HG02870 (cell line): Measurements from ENCODE around the gene LRRN2.
"Not testable (repeated sequence)": the region's sequence is repeated elsewhere in the genome, so short reads cannot be mapped to it uniquely, and the experiment has no call there.

Experiments
- ATAC-seq: cut with Tn5 transposase; IDR thresholded peaks from one replicate; pipeline ENCODE4 v1.9.1; 2021; ENCODE audit warnings: mild to moderate bottlenecking, moderate library complexity; ENCODE audit not compliant: unreplicated experiment

The LRRN2 gene

DNA sequence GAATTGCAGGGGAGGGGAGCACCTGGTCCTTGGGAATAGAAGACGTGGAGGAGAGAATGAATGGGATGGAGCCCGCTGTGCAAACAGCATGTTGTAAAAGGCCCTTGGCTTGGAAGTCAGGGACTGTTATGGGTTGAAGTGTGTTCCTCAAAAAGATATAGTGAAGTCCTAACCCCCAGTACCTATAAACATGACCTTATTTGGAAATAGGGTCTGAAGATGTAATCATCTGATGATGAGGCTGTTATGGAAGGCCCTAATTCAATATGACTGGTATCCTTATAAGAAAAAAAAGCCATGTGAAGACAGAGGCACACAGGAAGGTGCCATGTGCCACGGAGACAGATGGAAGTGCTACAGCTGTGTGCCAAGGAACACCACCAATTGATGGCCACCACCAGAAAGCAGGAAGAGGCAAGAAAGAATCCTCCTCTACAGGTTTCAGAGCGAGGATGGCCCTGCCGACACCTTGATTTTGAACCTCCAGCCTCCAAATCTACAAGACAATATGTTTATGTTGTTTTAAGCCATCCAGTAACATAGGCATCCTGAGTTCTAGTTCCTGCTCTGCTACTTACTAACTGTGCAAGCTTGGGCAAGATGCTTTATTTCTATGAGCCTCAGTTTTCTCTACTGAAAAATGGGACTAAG lies 51.2 kb downstream of the LRRN2 start:
- ATAC-seq: no peak

- no peak for ATAC-seq
Measured at GRCh38 chr1:204633665-204634064, 51.9 kb downstream of the LRRN2 start.

DNA sequence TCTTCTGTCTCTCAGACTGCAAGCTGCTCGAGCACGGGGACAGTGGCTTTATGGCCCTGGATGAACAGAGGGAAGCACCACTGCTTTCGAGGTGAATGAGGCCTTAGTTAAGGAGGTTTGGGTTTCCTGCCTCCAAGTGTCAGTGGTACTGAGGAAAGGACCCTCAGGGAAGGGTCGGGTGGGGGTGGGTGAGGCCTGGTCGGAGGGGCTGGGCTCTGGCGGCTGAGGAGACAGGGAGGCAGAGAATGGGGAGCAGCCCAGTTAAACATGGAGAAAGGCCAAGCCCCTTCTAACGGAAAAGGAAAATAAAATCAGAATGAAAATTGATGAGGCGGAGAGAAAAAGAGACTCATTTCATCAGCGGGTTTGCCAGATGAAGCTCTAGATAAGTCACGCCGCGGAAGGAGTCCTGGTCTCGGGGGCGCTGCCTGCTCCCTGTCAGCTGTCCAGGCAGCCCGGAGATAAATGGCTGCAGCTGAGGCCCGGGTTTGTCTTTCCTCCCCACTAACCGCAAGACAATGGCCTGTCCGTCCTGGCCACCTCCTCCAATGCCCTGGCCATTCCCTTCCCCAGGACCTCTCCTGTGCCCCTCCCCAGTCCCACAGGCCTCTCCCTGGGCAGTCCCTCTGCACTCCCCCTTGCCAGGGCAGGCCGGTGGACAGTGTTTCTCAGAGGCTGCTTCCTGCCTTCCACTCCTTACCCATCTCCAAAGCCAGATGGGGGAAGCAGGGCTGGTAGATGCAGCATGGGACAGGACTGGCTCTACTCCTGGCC lies 55.2 kb downstream of the LRRN2 start:
- ATAC-seq: no peak

- not testable (repeated sequence) for ATAC-seq
Measured at GRCh38 chr1:204629459-204629858, 56.1 kb downstream of the LRRN2 start.

DNA sequence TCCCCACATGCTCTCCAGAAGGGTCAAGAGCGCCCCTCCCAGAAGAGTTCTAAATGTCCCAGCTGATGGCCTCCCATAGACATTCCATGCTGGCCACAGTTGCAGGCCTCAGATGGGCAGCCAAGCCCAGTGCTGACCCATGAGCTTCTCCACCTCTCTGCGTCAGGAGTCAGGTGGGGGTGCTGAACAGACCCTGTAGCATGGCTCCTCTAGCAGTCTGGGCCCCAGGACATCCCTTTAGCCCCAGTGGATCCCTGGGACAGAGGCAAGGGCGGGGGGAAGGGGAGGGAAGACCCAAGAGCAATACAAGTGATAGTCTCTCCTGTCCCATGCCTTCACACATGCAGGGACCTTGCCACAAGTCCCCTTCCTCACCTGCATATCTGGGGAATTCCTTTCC lies 56.7 kb downstream of the LRRN2 start:
- ATAC-seq: no peak

- no peak for ATAC-seq
Measured at GRCh38 chr1:204627436-204627835, 58.1 kb downstream of the LRRN2 start.

GRCh38 chr1:204626381-204626780 lies 59.2 kb downstream of the LRRN2 start:
- ATAC-seq: no peak

DNA sequence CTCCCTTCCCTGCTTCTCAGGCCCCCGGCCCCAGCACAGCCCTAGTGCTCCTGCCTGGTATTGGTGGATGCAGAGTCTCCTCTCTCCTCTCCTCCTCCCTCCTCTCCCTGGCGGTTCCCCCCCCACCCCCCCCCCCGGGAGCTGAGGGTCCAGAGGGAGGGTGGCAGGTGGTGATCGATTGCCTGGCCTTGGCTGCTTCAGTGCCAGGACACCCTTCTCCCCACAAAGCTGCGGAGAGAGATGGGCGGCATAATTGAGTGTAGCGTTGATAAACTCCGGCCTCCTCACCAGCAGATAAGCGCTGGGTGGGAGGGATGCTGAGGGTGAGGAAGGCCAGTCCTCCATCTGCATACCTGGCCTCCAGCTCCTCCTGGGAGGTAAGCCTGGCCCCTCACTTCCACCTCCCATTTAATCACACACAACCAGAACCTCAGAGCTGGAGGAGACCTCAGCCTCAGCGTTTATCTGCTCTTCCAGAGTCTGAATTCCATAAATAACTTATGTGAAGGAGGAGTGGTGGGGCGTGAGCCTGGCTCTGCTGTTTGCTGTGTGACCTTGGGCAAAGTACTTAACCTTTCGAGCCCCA lies 60.8 kb downstream of the LRRN2 start:
- no peak for ATAC-seq

GRCh38 chr1:204623894-204624361 lies 61.6 kb downstream of the LRRN2 start:
- no peak for ATAC-seq

GRCh38 chr1:204623365-204623893 lies 62.1 kb downstream of the LRRN2 start:
- no peak for ATAC-seq

- no peak for ATAC-seq
Measured at GRCh38 chr1:204621996-204622395, 63.5 kb downstream of the LRRN2 start.

GRCh38 chr1:204621396-204621795 lies 64.1 kb downstream of the LRRN2 start:
- no peak for ATAC-seq

DNA sequence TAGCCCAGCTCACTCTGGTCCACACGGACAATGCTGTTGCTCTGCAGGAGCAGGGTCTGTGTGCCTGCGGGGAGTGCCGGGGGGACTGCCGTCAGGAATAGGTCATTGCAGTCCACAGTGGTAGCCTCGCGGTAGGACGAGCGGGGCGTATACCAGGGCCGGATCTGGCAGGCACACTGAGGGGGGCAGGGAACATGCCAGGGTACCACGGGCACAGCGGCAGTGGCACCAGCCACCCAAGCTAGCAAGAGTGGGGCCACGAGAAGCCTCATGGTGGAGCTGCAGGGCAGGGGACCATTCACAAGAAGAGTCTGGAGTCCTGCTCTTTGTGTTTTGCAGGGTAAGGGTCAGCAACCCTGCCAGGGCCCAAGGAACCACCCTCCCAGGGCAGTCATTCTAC lies 65.8 kb downstream of the LRRN2 start:
- ATAC-seq: no peak

DNA sequence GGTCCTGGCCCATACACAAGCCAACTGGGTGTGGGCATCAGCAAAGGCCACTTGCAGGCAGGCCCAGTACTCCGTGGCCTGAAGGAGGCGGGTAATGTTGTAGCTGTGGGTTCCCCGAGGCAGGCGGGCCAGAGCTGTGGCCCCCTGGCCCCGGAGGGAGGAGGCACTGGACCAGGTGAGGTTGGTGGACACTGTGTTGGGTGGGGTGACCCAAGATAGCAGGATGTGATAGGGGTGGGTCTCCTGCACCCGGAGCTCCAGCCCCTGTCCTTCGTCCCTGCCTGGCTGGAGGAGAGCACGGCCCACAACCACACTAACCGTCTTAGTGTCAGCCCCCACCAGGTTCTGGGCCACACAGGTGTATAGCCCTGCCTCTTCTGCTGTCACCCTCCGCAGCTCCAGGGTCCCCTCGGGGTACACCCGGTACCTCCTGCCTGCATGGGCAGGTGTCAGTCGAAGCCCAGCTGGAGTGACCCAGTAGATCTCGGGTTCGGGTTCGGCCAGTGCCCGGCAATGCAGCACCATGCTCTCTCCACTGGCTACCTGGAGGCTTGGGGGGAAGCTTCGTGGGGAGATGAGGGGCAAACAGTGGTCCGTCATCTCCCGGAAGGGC lies 67.3 kb downstream of the LRRN2 start:
- ATAC-seq: no peak

DNA sequence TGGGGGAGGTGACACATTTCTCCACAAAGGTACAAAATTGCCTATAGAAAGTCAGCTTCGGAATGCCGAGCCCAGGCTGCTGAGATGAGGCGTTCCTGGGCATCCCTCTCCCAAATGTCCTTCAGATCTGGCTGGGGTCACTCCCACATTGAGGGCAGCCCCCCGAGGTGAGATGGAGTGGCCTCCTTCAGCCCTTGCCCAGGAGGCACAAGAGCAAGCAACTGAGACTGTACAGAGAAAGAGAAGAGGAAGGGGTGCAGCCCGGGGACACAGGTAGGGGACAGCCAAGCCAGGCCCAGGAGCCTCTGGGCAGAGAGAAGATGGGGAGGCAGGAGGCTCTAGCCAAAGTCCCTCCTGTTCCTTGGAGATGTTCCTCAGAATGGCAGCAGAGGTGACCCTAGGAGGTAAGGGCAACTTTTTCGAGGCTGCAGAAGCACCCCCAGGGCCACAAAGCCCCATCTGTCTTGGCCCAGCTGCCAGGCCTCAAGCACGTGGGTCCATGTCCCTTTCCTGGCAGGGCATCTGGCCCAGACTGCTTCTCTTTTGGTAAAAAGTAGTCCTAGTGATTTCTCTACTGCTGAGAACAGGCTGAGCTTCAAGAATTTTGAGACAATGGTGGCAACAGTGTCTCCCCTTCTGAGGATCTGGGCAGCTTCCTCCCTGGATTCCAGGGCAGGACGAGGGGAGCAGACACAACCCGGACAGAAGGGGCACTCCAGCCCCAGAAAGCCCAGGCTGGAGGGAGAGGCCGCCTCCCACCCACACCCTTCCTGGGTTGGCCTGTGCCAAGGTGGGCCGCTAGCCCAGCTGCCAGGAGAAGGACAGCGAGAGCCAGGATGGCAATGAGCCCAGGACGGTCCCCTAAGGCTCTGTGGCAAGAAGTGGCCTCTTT lies 68.0 kb downstream of the LRRN2 start:
- no peak for ATAC-seq

DNA sequence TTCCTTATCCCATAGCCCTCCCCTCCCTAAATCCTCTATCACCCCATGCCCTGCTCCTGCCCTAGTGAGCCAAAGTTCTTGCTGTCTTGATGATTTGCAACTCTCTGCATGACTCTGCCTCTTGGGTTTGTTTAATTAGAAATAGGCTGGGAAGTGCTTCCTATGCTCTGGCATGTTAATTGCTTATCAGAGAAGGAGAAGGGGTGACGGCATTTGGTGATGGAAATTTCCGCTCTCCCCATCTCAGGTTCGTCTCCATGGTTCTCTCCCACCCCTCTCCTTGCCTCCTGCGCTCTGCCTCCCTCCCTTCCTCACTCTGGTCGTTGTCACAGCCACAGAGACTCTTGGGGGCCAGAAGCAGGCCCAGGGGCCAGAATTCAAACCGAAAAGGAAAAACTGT lies 68.9 kb downstream of the LRRN2 start:
- ATAC-seq: no peak

- ATAC-seq: no peak
Measured at GRCh38 chr1:204615881-204616280, 69.7 kb downstream of the LRRN2 start.

- ATAC-seq: no peak
Measured at GRCh38 chr1:204613636-204614035, 71.9 kb downstream of the LRRN2 start.

- no peak for ATAC-seq
Measured at GRCh38 chr1:204612326-204612725, 73.2 kb downstream of the LRRN2 start.

DNA sequence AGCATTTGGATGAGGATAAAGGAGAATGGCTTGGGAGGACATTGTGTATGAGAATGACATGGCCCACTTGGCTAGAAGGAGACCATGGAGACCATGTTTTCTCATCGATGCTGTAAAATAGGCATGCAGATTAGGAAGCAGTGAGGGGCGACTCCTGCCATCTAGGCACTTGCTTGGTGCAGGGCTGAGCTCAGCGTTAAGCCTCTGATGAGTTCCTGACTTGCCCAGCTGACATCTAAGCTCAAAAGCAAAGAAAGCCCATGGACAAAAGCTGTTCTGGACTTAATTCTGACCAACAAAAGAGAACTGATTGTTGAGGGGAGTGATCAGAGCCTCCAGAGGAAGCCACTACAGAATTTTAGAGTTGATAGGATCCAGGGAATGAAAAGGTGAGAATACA lies 74.5 kb downstream of the LRRN2 start:
- no peak for ATAC-seq
